ENCODE measurements around the gene SPON1. TPM values are rescaled to one million over a fixed set of nuclear protein-coding genes. Genes with fewer than 3 reads are reported as not detected.

SPON1 gene
- total and polyA plus RNA-seq, 10 of the 15 experiments (the other 5 are each of a cell fraction or from before 2014, with no cell fraction given) = 0.13 to 1.1 (median 0.18) TPM; not detected in 5

- peaks cover 73% of the 10 kb centered on the region for H3K79me2 ChIP-seq (ENCODE audit: control insufficient read depth, insufficient read depth, low read length)
- no peaks in the 10 kb centered on the region for H4K20me1 ChIP-seq (ENCODE audit: control insufficient read depth, insufficient read depth)
- H3K9me3 ChIP-seq (replicated peaks; ENCODE audit: control insufficient read depth, insufficient read depth, low read length) = no peaks in the 10 kb centered on the region
- DNase-seq (ENCODE audit: low read depth, low spot score) = no peak
- intact Hi-C loops (cut with micrococcal nuclease; ENCODE audit: unreplicated experiment) (no loop called here), in situ Hi-C loops (cut with MboI) (no loop called here)
- no peak overlapping the region for H3K9ac ChIP-seq (ENCODE audit: control insufficient read depth, insufficient read depth, low read length)
- H3K4me2 ChIP-seq (ENCODE audit: control insufficient read depth, insufficient read depth) = no peak overlapping the region
- TF ChIP-seq NR2F1 (conservative IDR thresholded peaks at IDR 0.05) (no peak), SMC3 (IDR thresholded peaks at IDR 0.05; ENCODE audit: borderline replicate concordance, low read length) (peak; percentile 21; the same call in 1 of the 2 replicates), CTCF (IDR thresholded peaks at IDR 0.05 in 2 of 3, conservative IDR thresholded peaks at IDR 0.05 in 1 of 3; ENCODE audit: control insufficient read depth in 2 of 3, extremely low read depth in 1 of 3, insufficient read depth in 1 of 3, low read depth in 3 of 3, low read length in 3 of 3) (peak; percentile 17 to 28 (median 24); a peak in 4 of 6 replicates)
- CTCF ChIA-PET = interaction anchor here (1.3 to 15.6 kb wide), 6 partner anchors 13 to 149 kb away, joined by 3 to 271 read pairs (median 4); no protein-coding TSS in a partner anchor
- peaks cover 38% of the 10 kb centered on the region for H3K4me1 ChIP-seq (ENCODE audit: control insufficient read depth, insufficient read depth, low read length)
- 100% methylated on average over 1 of the region's 1 CpG for WGBS (ENCODE audit: insufficient coverage, insufficient replicate concordance, low lambda C conversion rate, missing lambda C conversion rate)
- no peak overlapping the region for H3K27ac ChIP-seq (ENCODE audit: control insufficient read depth, insufficient read depth)
- POLR2A ChIA-PET = no interaction called here
- H3K36me3 ChIP-seq (ENCODE audit: control insufficient read depth in 2 of 2, insufficient read depth in 2 of 2, low read length in 1 of 2) = no peaks in the 10 kb centered on the region
- H2AFZ ChIP-seq (ENCODE audit: control insufficient read depth, low read depth, low read length) = no peak overlapping the region
- no peak for FAIRE-seq
- H3K27me3 ChIP-seq (replicated peaks in 1 of 2; ENCODE audit: control insufficient read depth in 2 of 2, insufficient read depth in 2 of 2, low read length in 1 of 2) = no peaks in the 10 kb centered on the region
- SMC1A ChIA-PET (ENCODE audit: uncharacterized antibody, unreplicated experiment) = interaction anchor here (0.5 to 8.7 kb wide), 6 partner anchors 46 to 1154 kb away, joined by 3 to 138 read pairs (median 4); no protein-coding TSS in a partner anchor
- H3K4me3 ChIP-seq = no peak overlapping the region
- RAD21 ChIA-PET (ENCODE audit: unreplicated experiment) = interaction anchor here (1.3 to 8.4 kb wide), 3 partner anchors 52 to 149 kb away, joined by 3 to 123 read pairs (median 117); no protein-coding TSS in a partner anchor
- no TSS peak for BruUV-seq (replicated peaks)
- no peak for ATAC-seq
Observed at GRCh38 chr11:14306481-14306880, 344.0 kb downstream of the SPON1 start.
